ENCODE measurements around the gene SLC44A3. TPM values are rescaled to one million over a fixed set of nuclear protein-coding genes. Genes with fewer than 3 reads are reported as not detected.

The SLC44A3 gene
- total and polyA plus RNA-seq, 2 of the 8 experiments (the other 6 are each of a cell fraction or from before 2014, with no cell fraction given) = 4.2 to 5.0 TPM

GRCh38 chr1:94925561-94926125 lies 105.5 kb downstream of the SLC44A3 start:
- Histone ChIP-seq H4K8ac (ENCODE audit: extremely low read depth, insufficient read depth, low read length) (peak overlapping the region; percentile 98; the same call in 1 of the 2 replicates), H2BK120ac (replicated peaks; ENCODE audit: low read depth, low read length) (peak overlapping the region; percentile 84), H4K5ac (ENCODE audit: insufficient read length, low read depth, low read length) (peak overlapping the region; percentile 53), H3K9me3 (ENCODE audit: insufficient read depth in 2 of 2, low read depth in 1 of 2, low read length in 1 of 2) (no peaks in the 10 kb centered on the region), H2BK5ac (ENCODE audit: low read depth, low read length) (peak overlapping the region; percentile 96), H3K27me3 (replicated peaks in 1 of 4; ENCODE audit: control insufficient read depth in 3 of 4, extremely low read depth in 1 of 4, insufficient read depth in 3 of 4, low read length in 3 of 4) (no peaks in the 10 kb centered on the region), H4K20me1 (replicated peaks in 1 of 2; ENCODE audit: control insufficient read depth in 1 of 2, insufficient read depth in 2 of 2, low read length in 2 of 2) (peaks cover 26 to 31% of the 10 kb centered on the region in 2 experiments), H2AFZ (ENCODE audit: low read length) (no peak overlapping the region), H3K23ac (ENCODE audit: insufficient read length) (no peak overlapping the region), H3K4me2 (ENCODE audit: insufficient read depth in 1 of 2, low read depth in 2 of 2, low read length in 2 of 2) (peak overlapping the region; percentile 76), H2AK5ac (ENCODE audit: low read depth, low read length) (peak overlapping the region; percentile 78; the same call in 1 of the 2 replicates), H3K4ac (replicated peaks; ENCODE audit: insufficient read length, low read depth, low read length) (peak overlapping the region; percentile 93), H3K79me1 (ENCODE audit: low read depth, low read length) (peaks cover 8% of the 10 kb centered on the region), H3K18ac (ENCODE audit: extremely low read depth, low read length) (peak overlapping the region; percentile 92), H3K27ac (ENCODE audit: low read depth, low read length) (peak overlapping the region; percentile 94), H3K79me2 (ENCODE audit: control insufficient read depth in 1 of 2, insufficient read depth in 2 of 2, low read length in 2 of 2) (peaks cover 41 to 80% of the 10 kb centered on the region in 2 experiments), H2BK15ac (ENCODE audit: low read length) (no peak overlapping the region), H3K14ac (ENCODE audit: insufficient read length) (no peak overlapping the region), H3K36me3 (ENCODE audit: control insufficient read depth in 2 of 4, insufficient read depth in 4 of 4, low read length in 3 of 4) (peaks cover 0 to 12% (median 0%) of the 10 kb centered on the region in 4 experiments; a peak in 1 of 8 replicates), H3K23me2 (ENCODE audit: low read depth, low read length) (peaks cover 7% of the 10 kb centered on the region), H3K9ac (replicated peaks in 1 of 4; ENCODE audit: extremely low read depth in 1 of 4, low read depth in 3 of 4, low read length in 3 of 4) (peak overlapping the region; percentile 95 to 97 (median 97)), H2BK12ac (ENCODE audit: low read depth, low read length) (peak overlapping the region; percentile 85; the same call in 1 of the 2 replicates), H3K4me1 (replicated peaks in 1 of 4; ENCODE audit: control insufficient read depth in 3 of 4, insufficient read depth in 4 of 4, low read length in 3 of 4) (peaks cover 4 to 20% (median 14%) of the 10 kb centered on the region in 4 experiments; a peak in 6 of 7 replicates), H3K56ac (replicated peaks; ENCODE audit: insufficient read length, low read depth, low read length) (peak overlapping the region; percentile 80), H3K4me3 (ENCODE audit: extremely low read depth in 1 of 4, insufficient read depth in 2 of 4, low read depth in 3 of 4, low read length in 4 of 4) (peak overlapping the region; percentile 90 to 98 (median 97)), H2BK20ac (ENCODE audit: low read length) (no peak overlapping the region), H4K91ac (replicated peaks; ENCODE audit: insufficient read length, low read length) (peak overlapping the region; percentile 80)
- FAIRE-seq = peak; percentile 45
- WGBS, 2 experiments (ENCODE audit: extremely low coverage in 1 of 2, insufficient coverage in 1 of 2, insufficient read length in 1 of 2, insufficient replicate concordance in 2 of 2, low coverage in 1 of 2, low lambda C conversion rate in 2 of 2, missing lambda C conversion rate in 1 of 2) = 2% methylated on average over 23 of the region's 23 CpGs; no CpG with 5 or more reads in 1 of the 2 experiments
- POLR2A ChIA-PET (ENCODE audit: partially characterized antibody) = interaction anchor here (0.8 to 4.8 kb wide), 12 partner anchors 9 to 308 kb away, joined by 3 to 29 read pairs (median 4); partner anchors contain the start of gene RWDD3
- peak; percentile 86 to 88 for DNase-seq (ENCODE audit: low read depth in 1 of 2, low spot score in 2 of 2)
- CTCF ChIA-PET (ENCODE audit: partially characterized antibody) = interaction anchor here (0.6 to 1.3 kb wide), 3 partner anchors 61 to 80 kb away, joined by 3 read pairs; no protein-coding TSS in a partner anchor
- TF ChIP-seq JUN (IDR thresholded peaks at IDR 0.05; ENCODE audit: low read depth, low read length) (peak; percentile 96), BACH1 (IDR thresholded peaks at IDR 0.05; ENCODE audit: low read length) (no peak), ZNF274 (IDR thresholded peaks at IDR 0.05; ENCODE audit: borderline replicate concordance, extremely low read depth, low read length) (no peak), MAX (IDR thresholded peaks at IDR 0.05) (peak; percentile 54; the same call in 1 of the 2 replicates), SIX5 (IDR thresholded peaks at IDR 0.05; ENCODE audit: low read depth, low read length) (no peak), CHD1 (IDR thresholded peaks at IDR 0.05; ENCODE audit: low read depth, low read length) (peak; percentile 69; the same call in 1 of the 2 replicates), HDAC2 (IDR thresholded peaks at IDR 0.05; ENCODE audit: borderline replicate concordance in 1 of 2, low read depth in 2 of 2, low read length in 2 of 2) (peak in 1 of 2 experiments; percentile 89; a peak in 1 of 4 replicates), RAD21 (IDR thresholded peaks at IDR 0.05 in 1 of 2, conservative IDR thresholded peaks at IDR 0.05 in 1 of 2; ENCODE audit: low read depth in 2 of 2, low read length in 2 of 2) (peak; percentile 20 to 33; a peak in 3 of 4 replicates), NANOG (IDR thresholded peaks at IDR 0.05; ENCODE audit: insufficient read depth, low read depth, low read length, poor library complexity, severe bottlenecking) (peak; percentile 82), SP4 (IDR thresholded peaks at IDR 0.05; ENCODE audit: low read length) (peak; percentile 46; the same call in 1 of the 2 replicates), POLR2AphosphoS5 (IDR thresholded peaks at IDR 0.05; ENCODE audit: low read depth, low read length) (peak; percentile 78)

All from H1 (cell line).